Skin of body (tissue), 2 donors: ENCODE measurements around the gene ESYT1. TPM values are rescaled to one million over a fixed set of nuclear protein-coding genes. Genes with fewer than 3 reads are reported as not detected.
A peak's percentile ranks its signal among the peaks of the same experiment; 100 is the strongest.

Source experiments
- DNase-seq: peaks from one replicate; lab custom pipeline; 2025; lab: John Stamatoyannopoulos, UW
- total RNA-seq: library from RNA; depleted of rRNA; stranded (reverse); fragments of >200 nt; gene quantifications from one replicate; pipeline ENCODE4 v1.2.3, GENCODE V29; 2014

Gene ESYT1
- total RNA-seq, 1 donor from 2014 or later: 71.6 TPM

- DNase-seq: no peak
Observed at GRCh38 chr12:56128670-56129205, 671 bp downstream of the ESYT1 start.

GRCh38 chr12:56129206-56129941 is 1.3 kb downstream of the ESYT1 start:
- DNase-seq: no peak

GRCh38 chr12:56129942-56130495 is 2.0 kb downstream of the ESYT1 start:
- no peak for DNase-seq

GRCh38 chr12:56130876-56131275 is 2.8 kb downstream of the ESYT1 start:
- no peak for DNase-seq

- DNase-seq: no peak
Observed at GRCh38 chr12:56134897-56135296, 6.8 kb downstream of the ESYT1 start.

- no peak for DNase-seq
Observed at GRCh38 chr12:56137853-56138571, 9.9 kb downstream of the ESYT1 start.

GRCh38 chr12:56141946-56142784 is 14.1 kb downstream of the ESYT1 start:
- no peak for DNase-seq

- DNase-seq: no peak
Observed at GRCh38 chr12:56143217-56143616, 15.2 kb downstream of the ESYT1 start.

- DNase-seq: no peak
Observed at GRCh38 chr12:56143870-56144269, 15.8 kb downstream of the ESYT1 start.

- no peak for DNase-seq
Observed at GRCh38 chr12:56145217-56145616, 17.1 kb downstream of the ESYT1 start.

GRCh38 chr12:56146492-56147460 is 18.7 kb downstream of the ESYT1 start:
- no peak for DNase-seq

- no peak for DNase-seq
Observed at GRCh38 chr12:56150563-56150962, 22.5 kb downstream of the ESYT1 start.

GRCh38 chr12:56151672-56152131 is 23.6 kb downstream of the ESYT1 start:
- DNase-seq: no peak

GRCh38 chr12:56152132-56152755 is 24.2 kb downstream of the ESYT1 start, which contains the start of gene MYL6B:
MYL6B (plus strand) TSS chr12:56152587; CDS start chr12:56153919, 1,332 bp downstream.
- peak; percentile 90 for DNase-seq

GRCh38 chr12:56152756-56153677 is 24.9 kb downstream of the ESYT1 start:
- no peak for DNase-seq

GRCh38 chr12:56153678-56154065 is 25.6 kb downstream of the ESYT1 start:
- no peak for DNase-seq

- DNase-seq: no peak
Observed at GRCh38 chr12:56154246-56154771, 26.2 kb downstream of the ESYT1 start.

- no peak for DNase-seq
Observed at GRCh38 chr12:56154818-56155217, 26.8 kb downstream of the ESYT1 start.
